Adipose tissue (tissue), 3 donors: ENCODE data around the gene TBC1D22A. TPM values are rescaled to one million over a fixed set of nuclear protein-coding genes. Genes with fewer than 3 reads are reported as not detected.

Experiments used
- H3K27ac ChIP-seq: one replicate; pipeline ENCODE4 v1.5.1; 2013; ENCODE audit warnings: low read depth, low read length
- WGBS, 3 donors: extraction: QIAGEN DNeasy Blood & Tissue Kit; methylation state at CpG; one replicate each; pipeline ENCODE4 v1.1.7; 2013; 5-methylcytosine and 5-hydroxymethylcytosine counted together
- polyA plus RNA-seq, 3 donors: library from polyadenylated mRNA; stranded (reverse); fragments of 200-250 nt; gene quantifications; one replicate each; pipeline ENCODE4 v1.2.3, GENCODE V29; 2013
- donor health status: healthy with polysubstance abuse.
- donor health status: Bipolar disorder and iron deficiency.
- donor health status: healthy.

The TBC1D22A gene
- polyA plus RNA-seq, 3 donors, result 13.3 to 16.7 (median 15.4) TPM

GRCh38 chr22:46878191-46878948, 115.9 kb downstream of the TBC1D22A start:
- WGBS, 3 donors, result 84 to 89% (median 89%) methylated on average over 11 of the region's 11 CpGs
- no peak overlapping the region for H3K27ac ChIP-seq

GRCh38 chr22:46879083-46879482, 116.6 kb downstream of the TBC1D22A start:
- no peak overlapping the region for H3K27ac ChIP-seq
- WGBS, 3 donors, result 57 to 81% (median 57%) methylated on average over 7 of the region's 7 CpGs

- WGBS, 3 donors, result 95 to 97% (median 97%) methylated on average over 11 of the region's 11 CpGs
- H3K27ac ChIP-seq, result no peak overlapping the region
Measured at GRCh38 chr22:46881373-46882118, 119.1 kb downstream of the TBC1D22A start.

GRCh38 chr22:46883092-46883910, 120.9 kb downstream of the TBC1D22A start:
- 77 to 79% (median 78%) methylated on average over 12 of the region's 12 CpGs for WGBS, 3 donors
- no peak overlapping the region for H3K27ac ChIP-seq

- H3K27ac ChIP-seq, result no peak overlapping the region
- 93 to 94% (median 93%) methylated on average over 8 of the region's 8 CpGs for WGBS, 3 donors
Measured at GRCh38 chr22:46884365-46884764, 121.9 kb downstream of the TBC1D22A start.

- H3K27ac ChIP-seq, result no peak overlapping the region
- 94 to 98% (median 96%) methylated on average over 11 of the region's 11 CpGs for WGBS, 3 donors
Measured at GRCh38 chr22:46887978-46888377, 125.5 kb downstream of the TBC1D22A start.

GRCh38 chr22:46890819-46891218, 128.4 kb downstream of the TBC1D22A start:
- H3K27ac ChIP-seq, result no peak overlapping the region
- WGBS, 3 donors, result 86 to 96% (median 94%) methylated on average over 10 of the region's 10 CpGs

GRCh38 chr22:46891382-46891951, 129.0 kb downstream of the TBC1D22A start:
- H3K27ac ChIP-seq, result no peak overlapping the region
- 95 to 97% (median 95%) methylated on average over 5 of the region's 5 CpGs for WGBS, 3 donors

GRCh38 chr22:46892866-46893265, 130.4 kb downstream of the TBC1D22A start:
- 86 to 96% (median 89%) methylated on average over 15 of the region's 15 CpGs for WGBS, 3 donors

GRCh38 chr22:46893281-46894020, 131.0 kb downstream of the TBC1D22A start:
- WGBS, 3 donors, result 89 to 93% (median 91%) methylated on average over 10 of the region's 10 CpGs
- no peak overlapping the region for H3K27ac ChIP-seq

More at GRCh38 chr22:46892866-46893265, 130.4 kb downstream of the TBC1D22A start:
- no peak overlapping the region for H3K27ac ChIP-seq

GRCh38 chr22:46894081-46894671, 131.7 kb downstream of the TBC1D22A start:
- WGBS, 3 donors, result 64 to 83% (median 73%) methylated on average over 12 of the region's 12 CpGs
- H3K27ac ChIP-seq, result no peak overlapping the region

GRCh38 chr22:46894851-46895640, 132.6 kb downstream of the TBC1D22A start:
- H3K27ac ChIP-seq, result no peak overlapping the region
- WGBS, 3 donors, result 93 to 96% (median 94%) methylated on average over 15 of the region's 15 CpGs

GRCh38 chr22:46895753-46896152, 133.3 kb downstream of the TBC1D22A start:
- no peak overlapping the region for H3K27ac ChIP-seq
- WGBS, 3 donors, result 46 to 76% (median 60%) methylated on average over 11 of the region's 11 CpGs

GRCh38 chr22:46896166-46896565, 133.7 kb downstream of the TBC1D22A start:
- H3K27ac ChIP-seq, result no peak overlapping the region
- 84 to 92% (median 90%) methylated on average over 4 of the region's 4 CpGs for WGBS, 3 donors

- no peak overlapping the region for H3K27ac ChIP-seq
- 81 to 87% (median 81%) methylated on average over 13 of the region's 13 CpGs for WGBS, 3 donors
Measured at GRCh38 chr22:46896568-46897245, 134.3 kb downstream of the TBC1D22A start.

- no peak overlapping the region for H3K27ac ChIP-seq
- WGBS, 3 donors, result 94 to 97% (median 96%) methylated on average over 4 of the region's 4 CpGs
Measured at GRCh38 chr22:46897246-46897623, 134.8 kb downstream of the TBC1D22A start.
